Activated CD8-positive, alpha-beta T cell treated with anti-CD3 and anti-CD28 coated beads, Interleukin-2, amount 10 ng/mL, durations not matched to agents 7 days and 5 days (primary cell): Measurements from ENCODE around the gene HAPSTR1. TPM values are rescaled to one million over a fixed set of nuclear protein-coding genes. Genes with fewer than 3 reads are reported as not detected.
A peak's percentile ranks its signal among the peaks of the same experiment; 100 is the strongest.

ENCODE experiments used
- ATAC-seq: fragments of 150-1000 bp; cut with Tn5 transposase; one replicate; pipeline ENCODE4 v1.10.0; 2021; ENCODE audit warnings: moderate library complexity
- CTCF ChIA-PET: fragments of 350-600 bp; sonication (Branson Sonifier 250); formaldehyde crosslinking; loops from one replicate; lab custom pipeline; 2021; ENCODE audit warnings: antibody characterized with exemption; lab: Charles Lee
- POLR2A ChIA-PET: fragments of 350-600 bp; sonication (Branson Sonifier 250); formaldehyde crosslinking; loops from one replicate; lab custom pipeline; 2021; ENCODE audit warnings: antibody characterized with exemption; lab: Charles Lee
- DNase-seq: peaks from one replicate; pipeline ENCODE4 v3.0.0-alpha.2; 2020
- H3K27ac Mint-ChIP-seq: one replicate; pipeline ENCODE4 v1.8.0; 2021; ENCODE audit warnings: mild to moderate bottlenecking, mixed read lengths
- H3K27me3 Mint-ChIP-seq: one replicate; pipeline ENCODE4 v1.8.0; 2021; ENCODE audit warnings: low read depth, mixed read lengths
- H3K36me3 Mint-ChIP-seq: one replicate; pipeline ENCODE4 v1.8.0; 2021; ENCODE audit warnings: low read depth, mixed read lengths
- H3K4me1 Mint-ChIP-seq: one replicate; pipeline ENCODE4 v1.8.0; 2021; ENCODE audit warnings: low read depth, mixed read lengths
- H3K4me3 Mint-ChIP-seq: one replicate; pipeline ENCODE4 v1.8.0; 2021; ENCODE audit warnings: mild to moderate bottlenecking, mixed read lengths
- H3K9me3 Mint-ChIP-seq: one replicate; pipeline ENCODE4 v1.8.0; 2022; ENCODE audit warnings: mixed read lengths; ENCODE audit not compliant: insufficient read depth
- total RNA-seq, 2 experiments: library from RNA; stranded (reverse); gene quantifications; one replicate each; pipeline ENCODE4 v1.2.3, GENCODE V29; 2021

Gene HAPSTR1
- total RNA-seq, 2 experiments from 2014 or later: 55.8 to 60.4 TPM

DNA sequence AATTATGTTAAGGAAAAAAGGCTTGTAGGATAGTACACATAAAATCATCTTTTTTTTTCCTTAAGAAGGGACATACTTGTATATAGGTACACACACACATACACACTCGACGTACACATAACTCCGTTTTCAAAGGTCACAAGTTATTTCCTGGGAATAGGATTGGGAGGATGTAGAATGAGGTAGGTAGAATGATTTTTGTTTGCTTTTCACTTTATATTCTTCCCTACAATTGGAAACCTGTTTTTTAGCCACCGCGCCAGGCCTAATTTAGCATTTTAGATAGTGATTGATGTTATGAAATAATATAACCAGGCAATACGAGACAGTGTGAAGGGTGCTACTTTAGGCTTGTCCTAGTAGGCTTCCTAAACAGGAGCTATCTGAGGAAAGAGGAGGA is 1.8 kb upstream of the HAPSTR1 start:
- Mint-ChIP-seq H3K4me3 (peak overlapping the region; percentile 83), H3K36me3 (peaks cover 21% of the 10 kb centered on the region), H3K9me3 (no peaks in the 10 kb centered on the region), H3K27ac (peak overlapping the region; percentile 98), H3K4me1 (peaks cover 12% of the 10 kb centered on the region), H3K27me3 (no peaks in the 10 kb centered on the region)
- DNase-seq: no peak
- POLR2A ChIA-PET: no interaction called here
- no peak for ATAC-seq
- CTCF ChIA-PET: interaction anchor here (1.0 kb wide), 1 partner anchor 77 kb away, joined by 4 read pairs; no protein-coding TSS in a partner anchor

DNA sequence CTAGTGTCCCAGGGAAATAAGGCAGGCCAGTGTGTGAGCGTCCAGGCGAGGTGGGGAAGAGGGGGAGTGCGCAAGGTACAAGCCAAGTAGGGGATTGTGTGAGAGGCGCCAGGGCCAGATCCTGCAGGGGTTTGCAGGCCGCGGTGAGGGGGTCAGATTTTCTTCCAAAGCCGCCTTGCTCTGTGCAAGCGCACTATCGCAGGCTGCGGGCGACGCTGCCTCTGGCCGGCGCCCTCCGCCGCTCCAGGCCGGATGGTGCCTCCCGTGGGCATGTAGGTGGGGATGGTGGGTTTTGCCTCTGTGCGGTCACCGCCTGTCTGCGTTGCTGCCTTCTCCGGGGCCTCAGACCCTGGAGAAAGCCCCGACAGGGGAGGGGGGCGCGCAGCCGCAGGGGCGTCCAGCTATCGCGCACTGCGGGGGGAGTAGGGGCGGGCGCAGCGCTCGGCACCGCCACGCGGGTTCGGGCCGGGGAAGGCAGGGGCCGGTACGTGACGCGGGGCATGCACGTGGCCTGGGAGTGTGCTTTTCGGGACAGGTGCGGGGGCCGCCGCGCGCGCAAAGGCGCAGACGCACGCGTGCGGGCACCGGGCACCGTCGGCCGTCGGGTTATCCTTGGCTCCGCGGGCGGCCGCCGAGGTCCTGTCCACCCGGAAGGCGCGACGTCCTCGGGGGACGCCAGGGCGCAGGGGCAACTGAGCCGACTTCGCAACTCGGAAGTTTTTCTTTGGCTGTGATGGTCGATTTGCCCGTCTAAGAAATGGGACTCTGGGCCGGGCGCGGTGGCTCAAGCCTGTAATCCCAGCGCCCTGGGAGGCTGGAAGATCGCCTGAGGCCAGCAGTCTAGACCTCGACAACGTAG is 1.1 kb upstream of the HAPSTR1 start:
- ChIA-PET POLR2A (interaction anchor here (0.8 to 3.3 kb wide), 8 partner anchors 11 to 221 kb away, joined by 4 to 68 read pairs (median 4); partner anchors contain the start of gene CARHSP1), CTCF (interaction anchor here (1.0 to 2.4 kb wide), 4 partner anchors 12 to 222 kb away, joined by 4 to 8 read pairs (median 4); partner anchors contain the start of gene CARHSP1)
- DNase-seq: peak; percentile 61
- Mint-ChIP-seq H3K36me3 (peaks cover 25% of the 10 kb centered on the region), H3K27me3 (no peaks in the 10 kb centered on the region), H3K27ac (peak overlapping the region; percentile 98), H3K9me3 (no peaks in the 10 kb centered on the region), H3K4me1 (peaks cover 16% of the 10 kb centered on the region), H3K4me3 (peak overlapping the region; percentile 83)
- ATAC-seq: peak; percentile 2

DNA sequence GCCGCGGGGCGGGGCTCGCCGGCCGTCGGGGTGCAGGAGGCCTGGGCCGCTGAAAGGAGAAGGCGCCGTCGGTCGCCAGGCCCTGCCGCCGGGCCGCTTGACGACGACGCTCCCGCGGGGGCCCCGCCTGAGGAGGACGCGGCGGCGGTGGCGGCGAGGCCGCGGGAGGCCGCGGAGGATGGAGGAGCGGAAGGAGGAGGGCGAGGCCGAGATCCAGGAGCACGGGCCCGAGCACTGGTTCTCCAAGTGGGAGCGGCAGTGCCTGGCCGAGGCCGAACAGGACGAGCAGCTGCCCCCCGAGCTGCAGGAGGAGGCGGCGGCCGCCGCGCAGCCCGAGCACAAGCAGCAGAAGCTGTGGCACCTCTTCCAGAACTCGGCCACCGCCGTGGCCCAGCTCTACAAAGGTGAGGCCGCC is 430 bp downstream of the HAPSTR1 start:
- CTCF ChIA-PET: interaction anchor here (1.4 to 2.4 kb wide), 2 partner anchors 11 to 14 kb away, joined by 6 to 8 read pairs; no protein-coding TSS in a partner anchor
- POLR2A ChIA-PET: interaction anchor here (0.6 to 3.3 kb wide), 16 partner anchors 9 to 1155 kb away, joined by 3 to 68 read pairs (median 4); partner anchors contain the start of genes CARHSP1 and USP7
- Mint-ChIP-seq H3K27ac (peak overlapping the region; percentile 77), H3K36me3 (peaks cover 37% of the 10 kb centered on the region), H3K9me3 (no peaks in the 10 kb centered on the region), H3K27me3 (no peaks in the 10 kb centered on the region), H3K4me1 (peaks cover 28% of the 10 kb centered on the region), H3K4me3 (peak overlapping the region; percentile 83)
- peak; percentile 51 for DNase-seq
- ATAC-seq: peak; percentile 24

DNA sequence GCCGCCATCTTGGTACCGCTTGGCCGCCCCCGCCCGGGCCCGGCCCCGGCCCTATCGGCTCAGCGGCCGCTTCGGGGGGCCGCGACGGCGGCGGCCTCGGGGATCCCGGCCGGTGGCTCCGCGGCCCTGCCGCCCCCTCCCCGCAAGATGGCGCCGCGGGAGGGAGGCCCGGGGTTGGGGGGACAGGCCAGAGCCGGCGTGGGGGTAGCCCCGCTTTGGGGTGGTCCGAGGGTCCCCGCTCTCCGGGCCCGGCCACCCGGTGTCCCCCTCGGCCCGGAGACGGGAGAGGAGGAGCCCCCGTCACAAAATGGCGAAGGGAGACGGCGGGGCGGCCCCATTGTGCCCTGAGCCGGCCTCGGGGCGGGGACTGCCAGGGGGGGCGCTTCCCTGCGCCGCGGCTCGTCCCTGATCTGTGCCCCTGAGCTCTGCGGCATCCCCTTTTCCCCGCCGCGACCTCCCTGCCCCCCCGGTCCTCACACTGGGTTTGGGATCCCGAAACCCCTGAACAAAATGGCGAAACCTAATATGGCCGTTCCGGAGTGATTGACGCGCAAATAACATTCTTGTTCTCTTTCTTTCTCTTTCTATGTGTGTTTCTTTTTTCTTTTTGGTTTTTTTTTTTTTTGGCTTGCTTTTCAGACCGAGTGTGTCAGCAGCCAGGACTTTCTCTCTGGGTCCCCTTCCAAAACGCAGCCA is 986 bp downstream of the HAPSTR1 start:
- H3K27me3 Mint-ChIP-seq: no peaks in the 10 kb centered on the region
- ChIA-PET CTCF (interaction anchor here (0.6 to 2.4 kb wide), 7 partner anchors 10 to 213 kb away, joined by 3 to 17 read pairs (median 4); no protein-coding TSS in a partner anchor), POLR2A (interaction anchor here (0.6 to 3.3 kb wide), 13 partner anchors 9 to 1154 kb away, joined by 3 to 68 read pairs (median 8); partner anchors contain the start of genes CARHSP1 and USP7)
- ATAC-seq (peak; percentile 13), DNase-seq (peak; percentile 60)
- peaks cover 31% of the 10 kb centered on the region for H3K4me1 Mint-ChIP-seq
- peak overlapping the region; percentile 99 for H3K27ac Mint-ChIP-seq
- H3K4me3 Mint-ChIP-seq: peak overlapping the region; percentile 100
- peaks cover 40% of the 10 kb centered on the region for H3K36me3 Mint-ChIP-seq
- no peaks in the 10 kb centered on the region for H3K9me3 Mint-ChIP-seq

DNA sequence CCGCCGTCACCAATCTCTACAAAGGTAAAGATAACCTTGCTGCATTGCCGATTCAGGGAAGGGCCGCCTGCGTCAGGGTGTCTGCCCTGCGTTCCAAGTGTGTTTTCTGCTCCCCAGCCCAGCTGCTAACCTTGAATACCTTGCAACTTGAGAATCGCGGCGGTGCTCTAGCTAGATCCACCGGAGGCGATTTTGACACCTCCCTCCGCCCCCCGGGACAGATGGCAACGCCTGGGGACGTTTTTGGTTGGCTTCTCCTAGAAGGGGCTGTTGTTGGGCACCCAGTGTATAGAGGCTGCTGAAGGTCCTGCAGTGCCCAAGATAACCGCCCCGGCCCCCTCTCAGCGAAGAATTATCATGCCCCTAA is 1.5 kb downstream of the HAPSTR1 start:
- POLR2A ChIA-PET: interaction anchor here (1.1 to 3.3 kb wide), 9 partner anchors 8 to 224 kb away, joined by 3 to 68 read pairs (median 8); partner anchors contain the start of gene CARHSP1
- Mint-ChIP-seq H3K36me3 (peaks cover 45% of the 10 kb centered on the region), H3K27me3 (no peaks in the 10 kb centered on the region), H3K27ac (peak overlapping the region; percentile 99), H3K9me3 (no peaks in the 10 kb centered on the region), H3K4me1 (peaks cover 36% of the 10 kb centered on the region), H3K4me3 (peak overlapping the region; percentile 100)
- no peak for ATAC-seq
- CTCF ChIA-PET: interaction anchor here (0.6 to 2.4 kb wide), 6 partner anchors 10 to 213 kb away, joined by 3 to 17 read pairs (median 4); no protein-coding TSS in a partner anchor
- peak; percentile 57 for DNase-seq

DNA sequence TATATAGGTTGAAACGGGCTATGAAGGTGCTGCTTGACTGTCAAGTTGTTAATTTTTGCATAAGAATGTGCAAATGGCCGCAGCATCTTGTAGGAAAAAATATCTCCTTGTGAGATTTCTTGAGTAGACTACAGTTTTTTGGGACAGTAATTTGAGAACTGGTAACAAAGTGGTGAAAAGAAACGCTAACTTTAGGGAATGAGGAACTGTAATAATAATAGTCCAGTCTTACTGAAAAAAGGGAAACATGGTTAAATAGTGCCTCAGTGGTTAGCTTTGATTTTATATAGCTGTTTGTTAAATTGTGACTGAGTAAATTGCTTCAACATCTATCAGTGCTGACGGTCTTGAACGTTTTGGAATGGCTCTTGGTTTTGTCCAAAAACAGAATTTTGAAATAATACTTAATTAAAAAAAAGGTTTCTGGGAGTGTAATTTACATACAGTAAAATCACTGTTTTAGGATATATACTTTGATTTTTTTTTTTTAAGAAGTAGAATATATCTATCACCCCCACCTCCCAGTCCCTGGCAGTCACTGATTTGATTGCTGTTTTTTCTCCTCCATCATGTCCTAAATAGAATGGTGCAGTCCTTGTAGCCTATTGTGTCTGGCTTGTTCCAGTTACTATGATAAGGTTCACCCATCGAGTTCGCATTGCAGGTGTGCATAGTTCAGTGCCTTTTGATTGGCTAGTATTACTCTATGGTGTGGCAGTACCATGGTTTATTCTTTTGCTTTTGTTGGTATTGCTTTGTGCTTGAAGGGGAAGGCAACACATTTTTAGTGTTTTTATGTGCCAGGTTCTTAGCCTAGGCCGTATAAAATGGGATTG is 2.8 kb downstream of the HAPSTR1 start:
- no peaks in the 10 kb centered on the region for H3K9me3 Mint-ChIP-seq
- ATAC-seq (no peak), DNase-seq (no peak)
- peaks cover 55% of the 10 kb centered on the region for H3K36me3 Mint-ChIP-seq
- peak overlapping the region; percentile 99 for H3K27ac Mint-ChIP-seq
- ChIA-PET CTCF (interaction anchor here (2.2 kb wide), 1 partner anchor 8 kb away, joined by 17 read pairs; no protein-coding TSS in a partner anchor), POLR2A (interaction anchor here (1.9 to 3.3 kb wide), 3 partner anchors 7 to 20 kb away, joined by 6 to 68 read pairs (median 47); no protein-coding TSS in a partner anchor)
- peak overlapping the region; percentile 100 for H3K4me3 Mint-ChIP-seq
- peaks cover 49% of the 10 kb centered on the region for H3K4me1 Mint-ChIP-seq
- no peaks in the 10 kb centered on the region for H3K27me3 Mint-ChIP-seq

DNA sequence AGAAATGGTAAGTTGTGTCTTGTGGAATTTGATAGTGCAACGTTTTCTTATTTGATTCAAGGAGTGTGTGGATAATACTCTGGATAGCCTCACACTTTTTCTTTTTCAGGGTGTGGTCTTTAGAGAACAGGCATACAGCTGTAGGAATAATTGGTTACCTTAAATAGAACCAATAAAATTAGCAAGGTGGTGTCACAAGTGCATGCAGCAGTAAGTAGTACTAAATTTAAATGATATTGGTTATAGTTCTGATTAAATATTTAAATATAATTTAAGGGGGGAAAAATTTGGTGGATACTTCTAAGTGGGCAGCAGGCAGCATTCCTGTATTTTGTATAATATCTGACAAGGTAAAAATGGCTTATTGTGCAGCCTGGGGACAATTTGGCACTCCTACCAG is 3.7 kb downstream of the HAPSTR1 start:
- peaks cover 51% of the 10 kb centered on the region for H3K4me1 Mint-ChIP-seq
- no peaks in the 10 kb centered on the region for H3K27me3 Mint-ChIP-seq
- peaks cover 64% of the 10 kb centered on the region for H3K36me3 Mint-ChIP-seq
- ATAC-seq (no peak), DNase-seq (no peak)
- POLR2A ChIA-PET: no interaction called here
- no peaks in the 10 kb centered on the region for H3K9me3 Mint-ChIP-seq
- CTCF ChIA-PET: no interaction called here
- peak overlapping the region; percentile 100 for H3K4me3 Mint-ChIP-seq
- no peak overlapping the region for H3K27ac Mint-ChIP-seq

DNA sequence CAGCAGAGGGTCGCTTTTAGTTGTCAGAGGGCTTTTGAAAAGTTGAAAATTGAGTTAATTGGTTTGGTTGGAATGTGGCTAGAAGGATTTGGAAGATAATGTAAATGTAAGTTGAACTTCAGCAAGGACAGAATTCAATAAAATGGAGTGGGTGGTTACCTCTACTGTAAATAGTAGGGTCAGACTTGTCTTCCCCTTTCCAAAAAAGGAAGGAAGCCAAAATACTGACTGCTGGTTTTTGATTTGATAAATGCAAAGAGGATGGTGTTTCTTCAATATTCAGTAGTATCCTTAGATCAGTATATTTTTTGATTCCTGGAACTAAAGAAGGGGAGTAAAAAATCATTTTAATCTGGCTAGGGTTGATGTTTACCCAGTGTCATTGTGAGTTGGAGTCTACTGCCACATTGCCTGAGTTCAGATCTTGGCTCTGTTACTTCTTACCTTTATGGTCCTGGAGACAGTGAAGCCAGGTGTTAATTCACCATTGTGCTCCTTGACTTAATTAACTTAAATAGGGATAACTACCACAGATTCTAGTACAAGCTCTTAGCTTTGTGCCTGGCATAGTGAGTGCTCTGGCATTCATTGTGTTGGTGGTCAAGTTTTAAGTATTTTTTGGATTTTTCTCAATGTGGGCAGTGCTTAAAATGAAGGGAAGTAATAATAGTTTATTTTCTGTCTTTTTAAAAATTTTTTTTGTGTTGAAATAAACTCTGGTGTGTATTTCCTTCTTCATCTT is 4.4 kb downstream of the HAPSTR1 start:
- ATAC-seq (no peak), DNase-seq (no peak)
- Mint-ChIP-seq H3K27ac (peak overlapping the region; percentile 49), H3K9me3 (no peaks in the 10 kb centered on the region), H3K4me1 (peaks cover 57% of the 10 kb centered on the region), H3K4me3 (peak overlapping the region; percentile 67), H3K27me3 (no peaks in the 10 kb centered on the region), H3K36me3 (peaks cover 71% of the 10 kb centered on the region)
- POLR2A ChIA-PET: interaction anchor here (2.4 kb wide), 1 partner anchor 16 kb away, joined by 15 read pairs; no protein-coding TSS in a partner anchor
- CTCF ChIA-PET: interaction anchor here (0.6 to 2.7 kb wide), 2 partner anchors 15 to 87 kb away, joined by 3 to 7 read pairs; no protein-coding TSS in a partner anchor

DNA sequence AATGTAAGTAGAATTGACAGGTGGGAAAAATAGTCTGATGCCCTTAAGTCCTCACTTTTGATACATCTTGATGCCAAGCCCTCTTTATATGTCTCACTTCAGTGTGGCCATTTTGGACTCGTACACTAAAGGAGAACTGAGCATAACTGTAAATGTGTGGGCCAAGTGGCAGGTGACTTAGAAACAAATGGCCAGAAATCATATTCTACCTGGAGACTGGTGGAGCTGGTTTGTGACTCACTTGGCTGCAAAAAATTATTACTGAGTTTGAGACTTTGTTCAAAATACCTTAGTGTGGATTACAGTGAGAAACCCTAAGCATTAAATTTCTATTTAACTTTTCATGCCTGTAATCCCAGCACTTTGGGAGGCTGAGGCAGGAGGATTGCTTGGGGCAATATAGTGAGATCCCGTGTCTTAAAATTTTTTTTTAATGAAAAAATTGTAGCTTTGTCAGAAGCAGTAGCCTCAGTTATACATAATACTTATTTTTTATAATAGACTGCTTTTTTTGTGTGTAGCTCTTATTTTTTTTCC is 5.0 kb downstream of the HAPSTR1 start:
- Mint-ChIP-seq H3K27me3 (no peaks in the 10 kb centered on the region), H3K9me3 (no peaks in the 10 kb centered on the region), H3K4me1 (peaks cover 62% of the 10 kb centered on the region), H3K27ac (peak overlapping the region; percentile 40), H3K36me3 (peaks cover 77% of the 10 kb centered on the region), H3K4me3 (peak overlapping the region; percentile 67)
- DNase-seq: no peak
- ChIA-PET CTCF (interaction anchor here (0.6 to 2.7 kb wide), 2 partner anchors 14 to 88 kb away, joined by 3 to 7 read pairs; no protein-coding TSS in a partner anchor), POLR2A (interaction anchor here (1.5 to 2.4 kb wide), 2 partner anchors 15 to 19 kb away, joined by 4 to 15 read pairs; no protein-coding TSS in a partner anchor)
- no peak for ATAC-seq
